Measurements from ENCODE around the gene OMP.

The OMP gene

GRCh38 chr11:77115181-77115611 lies 12.6 kb downstream of the OMP start:
- no peak overlapping the region for H3K27ac ChIP-seq (replicated peaks)
- TF ChIP-seq CTCF (IDR thresholded peaks at IDR 0.05; ENCODE audit: insufficient read depth, low read length) (peak; percentile 2), GABPA (IDR thresholded peaks at IDR 0.05; ENCODE audit: low read depth) (no peak)
- DNase-seq (ENCODE audit: low read depth in 1 of 2, low spot score in 1 of 2), result no peak
- H3K27me3 ChIP-seq (ENCODE audit: insufficient read depth, poor library complexity, severe bottlenecking), result no peaks in the 10 kb centered on the region
- no peak overlapping the region for H3K4me3 ChIP-seq (replicated peaks; ENCODE audit: insufficient read depth, low read length)

- no peak overlapping the region for H3K4me3 ChIP-seq (replicated peaks; ENCODE audit: insufficient read depth, low read length)
- DNase-seq (ENCODE audit: low read depth in 1 of 2, low spot score in 1 of 2), result no peak
- no peak overlapping the region for H3K27ac ChIP-seq (replicated peaks)
- H3K27me3 ChIP-seq (ENCODE audit: insufficient read depth, poor library complexity, severe bottlenecking), result no peaks in the 10 kb centered on the region
- TF ChIP-seq POLR2AphosphoS5 (IDR thresholded peaks at IDR 0.05; ENCODE audit: low read depth), result no peak
- no peak for TF ChIP-seq GABPA (IDR thresholded peaks at IDR 0.05; ENCODE audit: low read depth)
- no peak for TF ChIP-seq SPI1 (IDR thresholded peaks at IDR 0.05; ENCODE audit: borderline replicate concordance, low read depth)
- TF ChIP-seq CTCF (IDR thresholded peaks at IDR 0.05; ENCODE audit: insufficient read depth, low read length), result no peak
- TF ChIP-seq REST (IDR thresholded peaks at IDR 0.05; ENCODE audit: insufficient replicate concordance, low read depth), result no peak
Observed at GRCh38 chr11:77115956-77116355, 13.3 kb downstream of the OMP start.

GRCh38 chr11:77117492-77117891 lies 14.9 kb downstream of the OMP start:
- no peak for TF ChIP-seq POLR2AphosphoS5 (IDR thresholded peaks at IDR 0.05; ENCODE audit: low read depth)
- TF ChIP-seq CTCF (IDR thresholded peaks at IDR 0.05; ENCODE audit: insufficient read depth, low read length), result no peak
- TF ChIP-seq REST (IDR thresholded peaks at IDR 0.05; ENCODE audit: insufficient replicate concordance, low read depth), result no peak
- no peak for TF ChIP-seq GABPA (IDR thresholded peaks at IDR 0.05; ENCODE audit: low read depth)
- TF ChIP-seq SPI1 (IDR thresholded peaks at IDR 0.05; ENCODE audit: borderline replicate concordance, low read depth), result no peak
- Histone ChIP-seq H3K4me3 (replicated peaks; ENCODE audit: insufficient read depth, low read length) (no peak overlapping the region), H3K27ac (replicated peaks) (no peak overlapping the region), H3K27me3 (ENCODE audit: insufficient read depth, poor library complexity, severe bottlenecking) (no peaks in the 10 kb centered on the region)
- DNase-seq (ENCODE audit: low read depth in 1 of 2, low spot score in 1 of 2), result no peak

GRCh38 chr11:77118086-77118485 lies 15.4 kb downstream of the OMP start:
- DNase-seq (ENCODE audit: low read depth in 1 of 2, low spot score in 1 of 2), result no peak
- no peak for TF ChIP-seq CTCF (IDR thresholded peaks at IDR 0.05; ENCODE audit: insufficient read depth, low read length)
- H3K4me3 ChIP-seq (replicated peaks; ENCODE audit: insufficient read depth, low read length), result no peak overlapping the region
- no peaks in the 10 kb centered on the region for H3K27me3 ChIP-seq (ENCODE audit: insufficient read depth, poor library complexity, severe bottlenecking)
- H3K27ac ChIP-seq (replicated peaks), result no peak overlapping the region

Measured in HL-60 (cell line).